Hematopoietic multipotent progenitor cell (in vitro differentiated cells): ENCODE data around the gene SYT17. TPM values are rescaled to one million over a fixed set of nuclear protein-coding genes. Genes with fewer than 3 reads are reported as not detected.

Experiments
- DNase-seq, 3 donors: peaks; one replicate each; pipeline ENCODE4 v3.0.0-alpha.2; 2011 to 2015; ENCODE audit warnings: low read depth in 2 of 3, low spot score in 2 of 3
- total RNA-seq: library from RNA; depleted of rRNA; stranded (reverse); fragments of >200 nt; gene quantifications from one replicate; pipeline ENCODE4 v1.2.3, GENCODE V29; 2012

SYT17 gene
- total RNA-seq, result 0.27 TPM

GRCh38 chr16:19167710-19168370, at the start of gene SYT17:
TSS of gene SYT17 (plus strand) at chr16:19168240. CDS start at chr16:19168647, 407 bp downstream.
- peak in 2 of 3 donors; percentile 80 to 81 for DNase-seq

GRCh38 chr16:19118938-19119431, 49.1 kb upstream of the SYT17 start:
- DNase-seq, result peak in 2 of 3 donors; percentile 25 to 37

- DNase-seq, result no peak
These were observed 48.5 kb upstream of the SYT17 start for GRCh38 chr16:19119564-19119963.

GRCh38 chr16:19123535-19124178, 44.4 kb upstream of the SYT17 start:
- no peak for DNase-seq

GRCh38 chr16:19126300-19126699, 41.7 kb upstream of the SYT17 start:
- DNase-seq, result no peak

- no peak for DNase-seq
These were observed 40.8 kb upstream of the SYT17 start for GRCh38 chr16:19127205-19127604.

- no peak for DNase-seq
These were observed 40.3 kb upstream of the SYT17 start for GRCh38 chr16:19127674-19128131.

- DNase-seq, result no peak
These were observed 39.4 kb upstream of the SYT17 start for GRCh38 chr16:19128454-19129200.

- no peak for DNase-seq
These were observed 37.7 kb upstream of the SYT17 start for GRCh38 chr16:19130385-19130784.

GRCh38 chr16:19130852-19131824, 36.9 kb upstream of the SYT17 start:
- peak in 2 of 3 donors; percentile 45 to 50 for DNase-seq

GRCh38 chr16:19131825-19132218, 36.2 kb upstream of the SYT17 start:
- no peak for DNase-seq

GRCh38 chr16:19132255-19132654, 35.8 kb upstream of the SYT17 start:
- no peak for DNase-seq

GRCh38 chr16:19132898-19133297, 35.1 kb upstream of the SYT17 start:
- DNase-seq, result no peak

GRCh38 chr16:19133600-19133999, 34.4 kb upstream of the SYT17 start:
- no peak for DNase-seq

GRCh38 chr16:19135201-19135842, 32.7 kb upstream of the SYT17 start:
- DNase-seq, result no peak

GRCh38 chr16:19135896-19136438, 32.1 kb upstream of the SYT17 start:
- DNase-seq, result no peak

- DNase-seq, result peak in 1 of 3 donors; percentile 39
These were observed 31.4 kb upstream of the SYT17 start for GRCh38 chr16:19136549-19137196.

- DNase-seq, result no peak
These were observed 30.6 kb upstream of the SYT17 start for GRCh38 chr16:19137201-19138128.
